Hepatocyte (in vitro differentiated cells): ENCODE results near the gene ZNF714. TPM values are rescaled to one million over a fixed set of nuclear protein-coding genes. Genes with fewer than 3 reads are reported as not detected.
A peak's percentile ranks its signal among the peaks of the same experiment; 100 is the strongest.

Experiments
- DNase-seq: peaks from one replicate; pipeline ENCODE4 v3.0.0-alpha.2; 2016; ENCODE audit warnings: low spot score
- H2AFZ ChIP-seq: fragments of 200-600 bp; sonication (generic); 2 replicates; pipeline ENCODE4 v1.6.0; 2016; ENCODE audit warnings: antibody characterized with exemption, mild to moderate bottlenecking
- H3K27ac ChIP-seq: fragments of 200-600 bp; sonication (generic); 2 replicates; pipeline ENCODE4 v1.5.1; 2016; ENCODE audit warnings: mild to moderate bottlenecking
- H3K27me3 ChIP-seq: fragments of 200-600 bp; sonication (generic); 2 replicates; pipeline ENCODE4 v1.6.1; 2016
- H3K36me3 ChIP-seq: fragments of 200-600 bp; sonication (generic); replicated peaks from 2 replicates; pipeline ENCODE4 v1.5.1; 2016; ENCODE audit warnings: low read depth; ENCODE audit not compliant: insufficient read depth
- H3K4me1 ChIP-seq: fragments of 200-600 bp; sonication (generic); 2 replicates; pipeline ENCODE4 v1.5.1; 2016; ENCODE audit warnings: mild to moderate bottlenecking, moderate library complexity; ENCODE audit not compliant: insufficient read depth
- H3K4me2 ChIP-seq: fragments of 200-600 bp; sonication (generic); 2 replicates; pipeline ENCODE4 v1.6.0; 2016
- H3K4me3 ChIP-seq: fragments of 200-600 bp; sonication (generic); 2 replicates; pipeline ENCODE4 v1.5.1; 2016; ENCODE audit warnings: mild to moderate bottlenecking
- H3K79me2 ChIP-seq: fragments of 200-600 bp; sonication (generic); 2 replicates; pipeline ENCODE4 v1.6.0; 2017; ENCODE audit warnings: mild to moderate bottlenecking
- H3K9me2 ChIP-seq: fragments of 200-600 bp; sonication (generic); replicated peaks from 2 replicates; pipeline ENCODE4 v1.6.0; 2017; ENCODE audit warnings: mild to moderate bottlenecking; ENCODE audit not compliant: insufficient read depth
- H3K9me3 ChIP-seq: fragments of 200-600 bp; sonication (generic); 2 replicates; pipeline ENCODE4 v1.5.1; 2016; ENCODE audit warnings: low read depth, mild to moderate bottlenecking
- H4K20me1 ChIP-seq: fragments of 200-600 bp; sonication (generic); 2 replicates; pipeline ENCODE4 v1.6.0; 2016; ENCODE audit warnings: mild to moderate bottlenecking; ENCODE audit not compliant: insufficient read depth, poor library complexity, severe bottlenecking
- EZH2 ChIP-seq: fragments of 200-600 bp; sonication (generic); IDR thresholded peaks from 2 replicates; pipeline ENCODE4 v1.6.1; 2016; ENCODE audit warnings: antibody characterized with exemption, mild to moderate bottlenecking, borderline replicate concordance
- EZH2phosphoT487 ChIP-seq: fragments of 200-600 bp; sonication (generic); IDR thresholded peaks from one replicate; pipeline ENCODE4 v1.6.1; 2018; ENCODE audit warnings: antibody characterized with exemption, mild to moderate bottlenecking, low read depth, moderate library complexity; ENCODE audit not compliant: unreplicated experiment, severe bottlenecking
- WGBS: methylation state at CpG from one replicate; pipeline ENCODE4 v1.1.6; 2016; ENCODE audit warnings: low lambda C conversion rate; ENCODE audit errors: missing lambda C conversion rate; 5-methylcytosine and 5-hydroxymethylcytosine counted together
- polyA plus RNA-seq: library from polyadenylated mRNA; unstranded; fragments of >200 nt; fragmentation: Nextera tagmentation; extraction: Ambion mirVana; gene quantifications from 2 replicates; pipeline ENCODE4 v1.2.1, GENCODE V29; 2016
- total RNA-seq: library from RNA; depleted of rRNA; stranded (reverse); fragments of >200 nt; gene quantifications from 2 replicates; pipeline ENCODE4 v1.2.3, GENCODE V29; 2014
- TF ChIP-seq, protein P1 (sequence below): fragments of 200-600 bp; sonication (generic); IDR thresholded peaks from 2 replicates; pipeline ENCODE4 v1.5.1; 2016; ENCODE audit warnings: antibody characterized with exemption, mild to moderate bottlenecking; ENCODE audit not compliant: poor library complexity

The ZNF714 gene
- total and polyA plus RNA-seq, 2 experiments from 2014 or later, result 11.5 to 14.2 TPM

- Histone ChIP-seq H3K27me3 (no peaks in the 10 kb centered on the region), H3K36me3 (peaks cover 12% of the 10 kb centered on the region), H3K27ac (no peak overlapping the region), H3K9me3 (peaks cover 5% of the 10 kb centered on the region), H3K4me1 (no peaks in the 10 kb centered on the region), H3K4me2 (no peak overlapping the region), H3K79me2 (no peaks in the 10 kb centered on the region), H4K20me1 (no peaks in the 10 kb centered on the region), H3K9me2 (no peaks in the 10 kb centered on the region), H3K4me3 (no peak overlapping the region), H2AFZ (no peak overlapping the region)
- no peak for DNase-seq
- TF ChIP-seq EZH2 (no peak), EZH2phosphoT487 (no peak)
- TF ChIP-seq, protein P1, sequence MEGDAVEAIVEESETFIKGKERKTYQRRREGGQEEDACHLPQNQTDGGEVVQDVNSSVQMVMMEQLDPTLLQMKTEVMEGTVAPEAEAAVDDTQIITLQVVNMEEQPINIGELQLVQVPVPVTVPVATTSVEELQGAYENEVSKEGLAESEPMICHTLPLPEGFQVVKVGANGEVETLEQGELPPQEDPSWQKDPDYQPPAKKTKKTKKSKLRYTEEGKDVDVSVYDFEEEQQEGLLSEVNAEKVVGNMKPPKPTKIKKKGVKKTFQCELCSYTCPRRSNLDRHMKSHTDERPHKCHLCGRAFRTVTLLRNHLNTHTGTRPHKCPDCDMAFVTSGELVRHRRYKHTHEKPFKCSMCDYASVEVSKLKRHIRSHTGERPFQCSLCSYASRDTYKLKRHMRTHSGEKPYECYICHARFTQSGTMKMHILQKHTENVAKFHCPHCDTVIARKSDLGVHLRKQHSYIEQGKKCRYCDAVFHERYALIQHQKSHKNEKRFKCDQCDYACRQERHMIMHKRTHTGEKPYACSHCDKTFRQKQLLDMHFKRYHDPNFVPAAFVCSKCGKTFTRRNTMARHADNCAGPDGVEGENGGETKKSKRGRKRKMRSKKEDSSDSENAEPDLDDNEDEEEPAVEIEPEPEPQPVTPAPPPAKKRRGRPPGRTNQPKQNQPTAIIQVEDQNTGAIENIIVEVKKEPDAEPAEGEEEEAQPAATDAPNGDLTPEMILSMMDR, result no peak
- 94% methylated on average over 2 of the region's 2 CpGs for WGBS
Observed at GRCh38 chr19:21117041-21117907, 35.3 kb downstream of the ZNF714 start.

- no peaks in the 10 kb centered on the region for H3K79me2 ChIP-seq
- H4K20me1 ChIP-seq, result no peaks in the 10 kb centered on the region
- H3K9me2 ChIP-seq, result no peaks in the 10 kb centered on the region
- no peaks in the 10 kb centered on the region for H3K27me3 ChIP-seq
- H3K36me3 ChIP-seq, result no peaks in the 10 kb centered on the region
- no peak overlapping the region for H3K27ac ChIP-seq
- TF ChIP-seq, protein P1, result no peak
- TF ChIP-seq EZH2phosphoT487 (no peak), EZH2 (no peak)
- no peak overlapping the region for H3K4me3 ChIP-seq
- H3K9me3 ChIP-seq, result no peaks in the 10 kb centered on the region
- no peak overlapping the region for H2AFZ ChIP-seq
- H3K4me2 ChIP-seq, result no peak overlapping the region
- H3K4me1 ChIP-seq, result peaks cover 27% of the 10 kb centered on the region
- no peak for DNase-seq
Observed at GRCh38 chr19:21126078-21126477, 44.1 kb downstream of the ZNF714 start.

DNA sequence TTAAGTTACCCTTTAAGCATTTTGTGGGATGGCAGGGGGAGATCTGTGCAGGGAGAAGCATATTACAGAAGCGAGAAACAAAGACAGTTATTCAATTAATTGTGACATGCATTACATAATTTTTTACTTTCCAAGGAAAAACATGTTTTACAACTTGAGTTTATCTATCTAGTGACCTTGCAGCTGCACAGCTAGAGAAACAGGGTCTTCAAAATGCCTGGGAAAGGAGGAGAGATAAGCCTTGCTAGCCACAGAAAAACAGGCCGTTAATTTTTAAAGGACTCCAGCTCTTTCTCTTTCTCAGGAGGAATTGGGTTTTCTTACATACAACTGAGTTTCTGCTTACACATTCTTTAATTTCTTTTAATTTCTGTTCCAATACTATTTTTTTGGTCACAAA lies 45.0 kb downstream of the ZNF714 start:
- Histone ChIP-seq H3K27me3 (no peaks in the 10 kb centered on the region), H3K9me3 (no peaks in the 10 kb centered on the region), H3K4me2 (peak overlapping the region; percentile 65), H3K9me2 (no peaks in the 10 kb centered on the region), H4K20me1 (no peaks in the 10 kb centered on the region), H3K4me3 (no peak overlapping the region), H2AFZ (no peak overlapping the region), H3K79me2 (no peaks in the 10 kb centered on the region), H3K4me1 (peaks cover 27% of the 10 kb centered on the region), H3K27ac (no peak overlapping the region), H3K36me3 (no peaks in the 10 kb centered on the region)
- TF ChIP-seq EZH2 (no peak), EZH2phosphoT487 (no peak)
- TF ChIP-seq, protein P1, result no peak
- WGBS, result 30% methylated on average over 2 of the region's 2 CpGs
- DNase-seq, result no peak
